IMR-90 (cell line): ENCODE results near the gene CARD10.

ENCODE experiments used
- CEBPB ChIP-seq: IDR thresholded peaks from 2 replicates; pipeline ENCODE4 v1.6.1; 2012; ENCODE audit warnings: low read depth, low read length, improper control_type of control experiment
- CHD1 ChIP-seq: IDR thresholded peaks from 2 replicates; pipeline ENCODE4 v1.6.1; 2012; ENCODE audit warnings: low read depth, low read length, improper control_type of control experiment
- CTCF ChIP-seq: conservative IDR thresholded peaks from 2 replicates; pipeline ENCODE4 v1.5.1; 2012; ENCODE audit warnings: mild to moderate bottlenecking, low read depth, low read length, improper control_type of control experiment
- ELK1 ChIP-seq: fragments of 150-350 bp; IDR thresholded peaks from 2 replicates; pipeline ENCODE4 v1.6.1; 2016; ENCODE audit warnings: low read depth, mild to moderate bottlenecking, low read length, moderate library complexity, borderline replicate concordance
- FOS ChIP-seq: fragments of 150-350 bp; IDR thresholded peaks from 2 replicates; pipeline ENCODE4 v1.6.1; 2016; ENCODE audit warnings: low read depth, low read length
- MAFK ChIP-seq: IDR thresholded peaks from 2 replicates; pipeline ENCODE4 v1.6.1; 2012; ENCODE audit warnings: low read depth, low read length, improper control_type of control experiment
- MAZ ChIP-seq: IDR thresholded peaks from 2 replicates; pipeline ENCODE4 v1.6.1; 2012; ENCODE audit warnings: low read depth, mild to moderate bottlenecking, low read length, improper control_type of control experiment, moderate library complexity, borderline replicate concordance
- MXI1 ChIP-seq: IDR thresholded peaks from 2 replicates; pipeline ENCODE4 v1.6.1; 2012; ENCODE audit warnings: low read depth, mild to moderate bottlenecking, low read length, moderate library complexity, borderline replicate concordance
- NFE2L2 ChIP-seq: fragments of 150-350 bp; IDR thresholded peaks from 2 replicates; pipeline ENCODE4 v1.6.1; 2016; ENCODE audit warnings: low read depth, mild to moderate bottlenecking, low read length
- POLR2A ChIP-seq: IDR thresholded peaks from 2 replicates; pipeline ENCODE4 v1.6.1; 2012; ENCODE audit warnings: mild to moderate bottlenecking, low read depth, low read length
- RAD21 ChIP-seq: IDR thresholded peaks from 2 replicates; pipeline ENCODE4 v1.6.1; 2012; ENCODE audit warnings: low read length, improper control_type of control experiment
- RCOR1 ChIP-seq: IDR thresholded peaks from 2 replicates; pipeline ENCODE4 v1.6.1; 2012; ENCODE audit warnings: mild to moderate bottlenecking, low read length, improper control_type of control experiment; ENCODE audit not compliant: insufficient replicate concordance
- SMC3 ChIP-seq: fragments of 150-350 bp; IDR thresholded peaks from 2 replicates; pipeline ENCODE4 v1.6.1; 2016; ENCODE audit warnings: low read depth, mild to moderate bottlenecking, antibody characterized with exemption, low read length, moderate library complexity

- no peak for TF ChIP-seq CTCF
- no peak for TF ChIP-seq ELK1
- no peak for TF ChIP-seq POLR2A
- TF ChIP-seq RCOR1 = no peak
- TF ChIP-seq CEBPB = no peak
- TF ChIP-seq MXI1 = no peak
- TF ChIP-seq FOS = no peak
- no peak for TF ChIP-seq RAD21
- TF ChIP-seq CHD1 = no peak
- no peak for TF ChIP-seq NFE2L2
- no peak for TF ChIP-seq MAFK
- no peak for TF ChIP-seq MAZ
- TF ChIP-seq SMC3 = no peak
Observed at GRCh38 chr22:37491559-37492427, 27.4 kb downstream of the CARD10 start.
